ENCODE results near the gene CELSR1.
A peak's percentile ranks its signal among the peaks of the same experiment; 100 is the strongest.

CELSR1 gene

DNA sequence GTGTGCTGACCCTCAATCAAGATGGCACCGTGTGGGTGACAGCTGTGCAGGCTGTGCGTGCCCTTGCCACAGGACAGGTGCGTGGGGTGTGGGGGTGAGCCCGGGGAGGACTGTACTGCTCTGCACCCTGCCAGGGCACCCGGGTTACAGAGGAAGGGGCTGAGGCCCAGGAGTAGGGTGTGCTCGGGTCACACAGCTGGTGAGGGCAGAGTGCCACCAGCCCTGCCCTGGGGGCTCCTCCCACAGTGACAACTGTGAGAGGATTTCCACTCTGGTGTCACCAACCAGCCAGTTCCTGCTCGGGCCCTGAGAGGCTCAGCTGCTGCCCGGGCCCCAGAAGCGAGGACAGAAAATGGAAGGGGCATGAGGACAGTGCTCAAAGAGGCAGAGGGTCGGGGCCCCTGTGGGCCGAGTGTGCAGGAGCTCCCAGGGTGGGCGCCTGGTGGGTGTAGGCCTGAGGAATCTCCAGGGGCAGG, 181.4 kb downstream of the CELSR1 start:
- peak in 1 of 42 donors; percentile 20 for DNase-seq

DNA sequence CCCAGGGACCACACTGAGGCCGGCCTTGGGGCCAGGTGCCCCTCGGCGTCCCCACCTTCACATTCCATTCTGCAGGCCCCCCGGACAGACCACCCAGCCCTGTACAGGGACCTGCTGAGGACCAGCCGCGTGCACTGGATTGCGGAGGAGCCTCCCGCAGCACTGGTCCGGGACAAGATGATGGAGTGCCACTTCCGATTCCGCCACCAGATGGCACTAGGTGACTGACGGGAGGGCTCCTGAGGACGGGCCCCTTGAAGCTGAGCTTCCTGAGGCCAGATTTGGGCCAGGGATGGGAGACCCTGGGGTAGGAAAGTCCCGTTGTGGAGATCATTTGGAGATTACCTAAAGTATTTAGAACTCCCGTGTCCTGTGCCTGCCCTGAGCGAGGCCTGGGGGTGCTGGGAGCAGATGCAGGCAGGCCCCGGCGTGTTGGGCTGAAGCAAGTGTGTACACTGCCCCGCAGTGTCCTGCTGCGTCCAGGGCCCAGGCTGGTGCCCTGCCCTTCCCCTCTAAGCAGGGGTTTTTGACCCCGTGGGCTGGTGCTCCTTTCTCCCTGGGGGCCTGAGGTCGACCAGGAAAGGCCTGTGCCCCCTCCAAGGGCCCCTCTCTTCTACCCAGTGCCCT, 181.9 kb downstream of the CELSR1 start:
- DNase-seq, result peak in 41 of 42 donors; percentile 35 to 89 (median 74)
- intact Hi-C loops (cut with DNase I), result loop anchor here (2.0 kb wide), 1 partner anchor 187 kb away; no protein-coding TSS in a partner anchor

More for the DNA sequence above, 181.4 kb downstream of the CELSR1 start:
- intact Hi-C loops (cut with DNase I), result loop anchor here (2.0 kb wide), 1 partner anchor 187 kb away; no protein-coding TSS in a partner anchor

DNA sequence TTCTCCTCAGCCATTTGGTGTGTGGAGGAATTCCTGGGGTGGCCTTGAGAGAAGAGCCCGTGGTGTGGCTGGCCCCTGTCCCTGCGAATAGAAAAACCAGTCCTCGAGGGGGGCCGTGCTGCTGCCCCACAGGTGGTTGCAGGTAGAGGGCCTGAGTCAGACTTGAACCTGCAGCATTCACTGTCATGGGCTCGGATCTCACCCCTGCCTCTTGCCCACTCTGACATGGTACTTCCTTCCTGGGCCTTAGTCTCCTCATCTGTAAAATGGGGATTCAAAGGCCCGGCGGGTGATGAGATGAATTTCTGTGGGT, 182.5 kb downstream of the CELSR1 start:
- intact Hi-C loops (cut with DNase I), result loop anchor here (2.0 kb wide), 1 partner anchor 188 kb away; no protein-coding TSS in a partner anchor

DNA sequence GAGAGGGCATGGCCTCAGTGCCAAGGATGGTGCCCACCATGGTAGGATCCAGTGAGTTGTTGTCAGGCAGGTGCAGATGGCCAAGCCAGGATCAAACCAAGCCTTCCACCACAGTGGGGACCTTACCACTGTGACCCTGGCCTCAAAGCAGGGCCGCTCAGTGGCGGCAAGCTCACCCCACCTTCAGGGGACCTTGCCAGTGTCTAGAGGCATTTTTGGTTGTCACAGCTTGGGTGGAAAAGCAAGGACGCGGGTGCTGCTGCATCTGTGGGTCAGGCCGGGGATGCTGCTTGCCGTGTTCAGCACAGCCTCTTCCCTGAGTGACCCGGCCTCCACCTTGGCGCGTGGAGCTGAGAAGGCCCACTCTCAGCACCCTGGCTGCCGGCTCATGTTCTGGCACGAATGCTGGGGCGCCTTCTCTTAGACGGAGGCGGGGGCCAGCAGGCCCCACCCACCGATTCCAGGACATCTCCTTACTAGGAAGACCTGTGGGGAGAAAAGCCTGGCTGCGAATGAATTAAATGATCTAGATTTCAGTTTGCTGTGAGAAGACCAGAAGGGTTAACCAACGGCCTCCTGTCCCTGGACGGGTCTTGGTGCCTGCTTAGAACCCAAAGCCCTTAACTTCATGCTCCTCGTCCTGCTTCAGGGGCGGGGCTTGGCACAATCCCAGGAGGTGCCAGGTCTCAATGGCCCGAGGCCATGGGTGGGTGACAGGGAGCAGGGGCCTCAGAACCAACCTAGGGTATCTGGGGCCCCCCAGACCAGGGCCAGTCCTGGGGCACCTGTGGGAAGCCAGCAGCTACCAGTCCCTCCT, 183.0 kb downstream of the CELSR1 start:
- intact Hi-C loops (cut with DNase I), result loop anchor here (2.0 kb wide), 1 partner anchor 188 kb away; no protein-coding TSS in a partner anchor
- DNase-seq, result peak in 1 of 42 donors; percentile 26

More for the DNA sequence above, 182.5 kb downstream of the CELSR1 start:
- DNase-seq, result no peak

DNA sequence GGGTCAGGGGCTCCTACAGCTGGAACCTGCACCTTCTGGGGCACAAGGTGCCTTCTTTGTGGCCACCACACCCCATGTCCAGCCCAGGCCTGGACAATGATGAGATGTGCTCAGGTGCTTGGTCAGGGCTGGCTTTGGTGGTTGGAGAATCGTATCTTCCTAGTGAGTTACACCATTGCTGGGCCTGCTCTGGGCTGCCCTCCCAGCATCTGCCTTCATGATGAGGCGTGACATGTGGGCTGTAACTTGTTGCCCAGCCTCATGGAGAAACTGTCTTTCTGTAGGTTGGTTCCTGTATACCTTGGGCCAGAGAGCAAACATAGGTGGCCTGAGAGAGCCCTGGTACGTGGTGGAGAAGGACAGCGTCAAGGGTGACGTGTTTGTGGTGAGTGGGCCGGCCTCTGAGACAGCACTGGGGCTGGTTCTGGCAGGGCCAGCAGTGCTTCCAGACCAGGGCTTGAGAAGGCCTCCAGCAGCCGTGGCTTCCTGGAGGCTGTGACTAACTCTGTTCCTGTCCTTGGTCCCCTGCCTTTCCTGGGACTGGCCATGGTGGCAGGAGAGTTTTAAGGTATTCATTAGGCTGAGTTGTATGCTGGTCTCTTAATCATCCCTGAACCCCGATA, 183.8 kb downstream of the CELSR1 start:
- DNase-seq, result no peak
- intact Hi-C loops (cut with DNase I), result loop anchor here (2.0 kb wide), 1 partner anchor 189 kb away; no protein-coding TSS in a partner anchor

DNA sequence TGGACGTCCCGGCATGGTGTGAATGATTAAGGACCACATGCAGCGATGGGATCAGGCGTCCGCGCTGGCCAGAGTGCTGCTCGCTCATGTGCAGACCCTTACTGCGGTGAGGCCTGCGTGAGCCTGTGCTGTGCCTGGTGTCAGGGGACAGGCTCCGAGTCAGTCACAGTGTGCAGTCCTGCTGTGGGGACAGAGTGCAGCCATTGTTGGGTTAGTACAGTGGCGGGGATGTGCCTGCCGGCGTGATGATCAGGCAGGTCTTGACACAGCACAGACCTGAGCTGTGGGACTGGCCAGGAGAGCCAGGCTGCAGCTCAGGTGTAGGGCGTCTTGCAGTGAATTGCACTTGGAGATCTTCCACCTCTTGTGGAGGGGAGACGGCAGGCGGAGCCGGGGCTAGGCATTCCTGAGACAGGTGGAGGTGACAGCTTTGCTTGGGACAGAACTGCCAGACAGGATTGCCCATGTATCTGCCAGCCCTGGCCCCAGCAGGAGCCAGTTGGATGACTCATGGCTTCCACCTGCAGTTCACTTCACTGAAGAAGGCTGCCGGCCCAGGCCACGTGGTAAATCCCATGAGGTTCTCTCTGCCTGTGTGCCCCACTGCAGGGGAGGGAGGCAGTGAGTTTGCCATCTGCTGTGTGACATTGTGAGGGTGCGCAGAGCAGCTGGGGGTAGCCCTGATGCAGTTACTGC, 184.6 kb downstream of the CELSR1 start:
- intact Hi-C loops (cut with DNase I), result no loop called here
- DNase-seq, result peak; percentile 46 to 95 (median 82)

DNA sequence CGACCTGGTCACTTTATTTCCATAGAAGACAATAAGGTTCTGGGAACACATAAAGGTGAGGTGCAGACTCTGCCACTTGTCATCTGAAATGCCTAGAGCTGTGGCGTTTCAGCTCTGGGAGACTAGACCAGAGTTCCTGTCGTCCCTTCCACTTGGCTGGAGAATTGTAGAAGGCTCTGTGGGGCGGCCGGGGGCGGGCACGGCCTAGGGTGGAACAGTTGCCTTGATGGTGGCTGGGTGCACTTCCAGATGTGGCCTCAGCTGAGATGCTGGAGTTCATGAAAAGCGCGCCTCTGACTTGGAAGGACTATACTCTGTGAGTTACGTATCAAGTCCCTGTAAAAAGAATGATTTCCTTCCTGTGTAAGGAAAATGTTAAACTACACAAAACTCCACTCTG, 185.1 kb downstream of the CELSR1 start:
- DNase-seq, result no peak
- intact Hi-C loops (cut with DNase I), result no loop called here

DNA sequence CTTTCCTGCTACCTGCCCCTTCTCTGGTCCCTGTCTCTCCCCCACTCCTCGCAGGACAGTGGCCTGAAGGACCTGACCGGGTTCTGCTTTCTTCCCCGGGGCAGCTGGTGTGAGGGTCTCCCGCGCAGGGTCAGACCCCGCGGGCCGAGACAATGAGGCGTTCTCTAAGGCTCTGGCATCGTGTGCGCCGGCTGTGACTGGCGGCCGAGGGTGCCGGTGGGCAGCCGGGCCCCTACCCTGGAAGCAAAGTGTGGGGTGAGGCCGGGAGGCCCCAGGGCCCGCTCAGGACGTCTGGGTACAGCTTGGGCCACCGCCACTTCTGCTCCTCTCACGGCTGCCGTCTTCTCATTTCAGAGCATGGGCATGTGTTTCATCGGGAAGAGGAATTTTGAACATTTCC, 185.7 kb downstream of the CELSR1 start:
- intact Hi-C loops (cut with DNase I), result no loop called here
- DNase-seq, result no peak

DNA sequence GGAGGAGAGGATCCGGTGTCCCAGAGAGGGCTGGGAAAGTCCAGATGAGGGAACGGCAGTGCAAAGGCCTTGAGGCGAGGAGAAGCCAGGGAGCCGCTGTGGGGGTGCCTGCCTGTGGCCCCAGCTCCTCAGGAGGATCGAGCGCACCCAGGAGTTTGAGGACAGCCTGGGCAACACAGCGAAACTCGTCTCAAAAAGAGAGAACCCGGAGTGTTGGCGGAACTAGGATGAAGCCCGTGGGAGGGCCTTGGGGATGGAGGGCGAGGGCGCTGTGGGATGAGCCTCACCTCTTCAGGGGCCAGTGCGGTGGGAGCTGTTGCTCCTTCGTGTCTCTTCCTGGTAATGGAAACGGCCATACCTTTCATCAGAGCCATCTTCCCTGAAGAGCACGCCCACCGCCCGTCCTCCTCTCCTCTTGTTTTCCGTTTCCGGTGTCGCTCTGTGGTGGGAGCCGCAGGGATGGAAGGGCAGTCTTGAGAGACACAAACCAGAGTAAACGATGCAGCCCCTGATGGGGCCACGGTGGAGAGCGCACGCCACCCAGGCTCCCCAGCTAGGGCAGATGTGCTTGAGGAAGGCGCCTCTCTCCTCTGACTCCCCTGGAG, 186.2 kb downstream of the CELSR1 start:
- intact Hi-C loops (cut with DNase I), result no loop called here
- no peak for DNase-seq

DNA sequence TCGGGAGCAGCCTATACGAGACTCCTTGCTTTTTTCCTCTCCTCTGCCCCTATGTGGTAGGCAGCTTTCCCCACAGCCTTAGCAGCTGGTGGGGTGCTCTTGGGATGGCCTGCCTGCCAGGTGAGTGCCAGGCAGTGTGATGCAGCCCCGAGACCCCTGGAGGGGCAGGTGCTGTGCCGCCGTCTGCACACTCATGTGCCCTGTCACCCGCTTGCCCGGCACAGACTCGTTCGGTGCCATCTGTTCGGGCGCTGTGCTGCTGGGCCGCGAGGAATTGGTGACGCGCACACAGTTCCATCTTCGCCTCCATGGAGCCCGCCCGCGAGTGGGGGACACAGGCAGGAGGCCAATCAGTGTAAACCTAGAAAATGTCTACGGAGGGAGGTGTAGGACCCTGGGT, 186.8 kb downstream of the CELSR1 start:
- intact Hi-C loops (cut with DNase I), result no loop called here
- no peak for DNase-seq

DNA sequence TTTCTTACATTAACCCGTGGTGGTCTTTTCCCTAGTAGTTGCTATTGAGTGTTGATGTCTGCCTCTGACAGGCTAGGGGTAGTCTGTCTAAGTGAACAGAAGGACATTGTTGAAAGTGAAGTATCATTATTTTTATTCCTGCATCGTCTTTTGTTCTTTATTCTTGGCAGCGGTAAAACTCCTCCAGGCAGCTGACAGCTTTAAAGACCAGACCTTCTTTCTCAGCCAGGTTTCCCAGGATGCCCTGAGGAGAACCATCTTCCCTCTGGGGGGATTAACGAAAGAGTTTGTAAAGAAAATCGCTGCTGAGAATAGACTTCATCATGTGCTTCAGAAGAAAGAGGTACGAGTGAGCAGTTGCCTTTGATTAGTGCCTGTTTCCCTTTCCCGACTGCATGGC, 187.3 kb downstream of the CELSR1 start:
- intact Hi-C loops (cut with DNase I), result no loop called here
- DNase-seq, result no peak

DNA sequence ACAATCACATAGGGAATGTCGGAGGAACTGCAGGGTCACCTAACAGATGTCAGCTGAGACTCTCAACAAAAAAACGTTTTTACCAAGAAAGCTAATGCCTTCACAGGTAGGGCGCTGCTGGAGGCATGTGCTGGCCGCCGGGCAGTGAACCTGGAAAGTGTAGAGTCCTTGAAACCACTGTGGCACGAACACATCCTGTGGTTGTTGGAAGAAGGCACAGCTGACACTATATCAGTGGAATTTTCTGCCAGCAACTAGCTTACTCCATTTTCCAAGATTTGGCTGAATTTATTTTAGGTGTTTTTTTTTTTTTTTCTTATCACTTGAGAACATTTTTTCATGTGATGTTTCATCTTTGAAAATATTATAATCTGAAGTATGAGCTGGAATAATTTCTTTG, 187.7 kb downstream of the CELSR1 start:
- intact Hi-C loops (cut with DNase I), result no loop called here
- DNase-seq, result no peak

DNA sequence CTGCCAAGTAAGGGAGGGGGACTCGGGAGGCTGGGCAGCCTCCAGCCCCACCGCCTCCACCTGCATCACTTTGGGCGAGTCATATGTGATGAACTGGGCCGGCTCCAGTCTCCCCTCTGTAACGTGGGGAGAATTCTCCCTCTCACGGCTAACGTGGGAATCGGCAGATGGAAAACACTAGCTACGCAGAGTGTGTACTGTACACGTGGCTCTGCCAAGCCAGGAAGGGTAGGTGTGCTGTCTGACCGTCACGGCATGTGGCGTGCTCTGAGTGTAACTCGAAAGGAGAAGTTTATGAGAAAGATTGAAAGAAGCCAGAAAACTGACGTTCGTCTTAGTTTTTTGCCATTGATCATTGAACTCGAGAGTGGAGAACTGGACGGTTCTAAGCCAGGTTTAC, 188.2 kb downstream of the CELSR1 start:
- intact Hi-C loops (cut with DNase I), result no loop called here
- no peak for DNase-seq

DNA sequence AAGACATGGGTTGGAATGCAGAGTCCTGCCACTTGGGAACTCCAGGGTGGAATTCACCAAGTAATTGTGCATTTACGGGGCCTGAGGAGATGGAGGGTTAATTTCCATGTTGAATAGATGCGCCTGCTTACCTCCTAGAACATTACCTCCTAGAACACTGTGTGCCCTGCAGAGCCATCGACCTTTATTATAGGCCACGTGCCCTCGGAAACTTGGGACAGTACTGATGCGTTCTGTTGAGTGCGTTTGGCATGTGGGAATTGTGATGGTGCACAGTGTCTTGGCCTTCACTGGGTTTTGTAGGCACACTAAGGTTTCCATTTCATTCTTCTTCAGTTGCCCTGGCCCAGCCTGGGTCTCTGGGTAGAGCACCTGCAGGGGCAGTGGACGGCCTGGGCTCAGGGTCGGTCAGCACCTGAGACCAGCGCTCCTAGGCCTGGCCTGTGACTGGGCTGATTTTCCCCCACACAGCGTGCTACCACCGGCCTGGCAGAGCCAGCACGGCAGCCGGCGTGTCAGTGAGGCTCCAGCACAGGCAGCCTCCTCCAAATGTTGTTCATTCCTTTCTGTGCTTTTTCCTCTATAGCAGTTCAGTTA, 189.2 kb downstream of the CELSR1 start:
- no peak for DNase-seq
- intact Hi-C loops (cut with DNase I), result no loop called here

DNA sequence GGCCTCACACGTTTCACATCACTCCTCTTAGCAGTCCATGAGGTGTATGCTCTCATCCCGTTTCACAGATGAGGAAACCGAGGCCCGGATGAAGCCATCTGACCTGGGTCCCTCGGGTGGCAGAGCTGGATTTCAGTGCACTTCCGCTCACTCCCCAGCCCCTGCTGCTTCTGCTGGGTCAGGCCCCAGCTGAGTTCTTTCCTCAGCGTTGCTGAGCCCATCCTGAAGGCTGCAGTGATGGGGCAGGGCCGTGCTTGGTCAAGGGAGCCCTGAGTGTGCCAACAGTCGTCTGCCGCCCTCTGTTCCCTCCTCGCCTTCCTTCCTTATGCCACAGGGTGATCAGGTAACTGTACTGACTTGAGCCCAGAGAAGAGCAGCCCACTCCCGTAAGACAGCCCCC, 189.8 kb downstream of the CELSR1 start:
- intact Hi-C loops (cut with DNase I), result no loop called here
- DNase-seq, result no peak

DNA sequence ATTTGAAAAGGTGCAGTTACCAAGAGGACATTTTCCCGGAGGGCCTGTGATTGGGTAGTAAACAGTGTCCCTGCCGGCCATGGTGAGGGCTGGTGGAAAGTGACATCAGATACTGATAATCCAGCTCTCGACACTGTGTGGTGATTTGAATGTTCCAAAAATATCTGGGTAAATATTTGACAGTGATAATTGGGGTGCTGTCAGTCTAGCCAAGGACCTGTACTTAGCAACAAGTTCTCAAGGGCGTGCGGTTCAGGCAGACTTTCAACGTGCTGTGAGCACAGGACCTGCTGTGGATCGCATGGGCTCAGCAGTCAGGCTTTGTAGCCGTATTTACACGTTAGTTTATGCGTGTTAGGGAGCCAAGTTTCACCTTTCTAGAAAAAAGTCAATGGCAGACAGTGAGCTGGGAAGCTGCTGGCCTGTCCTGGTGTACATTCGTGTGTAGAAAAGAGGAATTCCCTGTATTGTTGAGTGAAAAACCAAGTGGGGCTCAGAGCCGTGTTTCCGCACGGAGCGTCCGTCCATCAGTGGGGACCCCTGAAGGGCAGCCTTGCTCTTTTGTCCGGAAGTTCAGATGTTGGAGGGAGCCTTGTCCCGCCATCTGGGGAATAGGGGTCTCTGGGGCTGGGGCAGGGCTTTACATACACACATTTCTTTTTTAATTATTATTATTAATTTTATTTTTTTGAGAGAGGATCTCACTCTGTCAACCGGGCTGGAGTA, 190.6 kb downstream of the CELSR1 start:
- no peak for DNase-seq
- intact Hi-C loops (cut with DNase I), result no loop called here

DNA sequence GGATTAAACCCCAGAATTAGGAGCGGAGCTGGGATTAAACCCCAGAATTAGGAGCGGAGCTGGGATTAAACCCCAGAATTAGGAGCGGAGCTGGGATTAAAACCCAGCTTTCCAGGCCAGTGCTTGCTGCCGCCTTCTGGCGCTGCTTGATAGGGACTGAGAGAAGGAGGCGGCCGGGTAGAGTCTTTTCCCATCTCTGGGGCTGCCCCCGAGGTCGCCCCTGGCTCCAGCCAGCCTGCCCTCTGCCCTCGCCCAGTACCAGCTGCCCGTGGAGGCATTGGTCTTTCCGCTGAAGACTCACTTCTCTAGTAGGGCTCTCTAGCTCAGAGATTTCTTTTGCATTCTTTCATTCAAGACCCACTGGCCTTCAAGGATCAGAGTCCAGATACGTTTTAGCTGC, 196.7 kb downstream of the CELSR1 start:
- intact Hi-C loops (cut with DNase I), result no loop called here
- no peak for DNase-seq

DNA sequence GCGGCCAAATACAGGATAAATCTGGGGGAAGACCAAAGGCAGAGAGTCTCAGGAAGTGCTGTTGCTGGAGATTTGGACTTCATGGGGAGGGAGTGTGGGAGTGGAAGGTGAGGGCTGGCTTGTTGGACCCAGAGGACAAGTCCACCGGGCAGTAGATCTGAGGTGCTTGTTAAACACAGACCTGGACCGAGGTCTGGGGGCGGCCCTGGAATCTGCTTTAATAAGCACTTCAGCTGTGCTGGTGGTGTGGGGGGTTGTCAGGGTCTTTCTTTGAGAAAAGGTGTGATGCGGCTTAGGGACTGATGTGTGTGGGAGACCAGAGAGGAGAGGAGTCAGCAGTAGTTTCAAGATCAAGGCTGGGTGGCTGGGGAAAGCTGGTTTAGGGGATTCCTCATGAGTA, 197.5 kb downstream of the CELSR1 start:
- DNase-seq, result no peak
- intact Hi-C loops (cut with DNase I), result loop anchor here (10.0 kb wide), 1 partner anchor 345 kb away; no protein-coding TSS in a partner anchor

Data from head of caudate nucleus (tissue), 42 donors.